Omental fat pad (tissue), 4 donors: ENCODE results near the gene POMP. TPM values are rescaled to one million over a fixed set of nuclear protein-coding genes. Genes with fewer than 3 reads are reported as not detected.

Experiments used
- ATAC-seq: fragments of 150-250 bp; one replicate; pipeline ENCODE4 v1.9.1; 2016; ENCODE audit warnings: mild to moderate bottlenecking, moderate library complexity; ENCODE audit not compliant: low FRiP score
- DNase-seq: peaks from one replicate; pipeline ENCODE4 v3.0.0-alpha.2; 2019; ENCODE audit warnings: low spot score
- total RNA-seq, 4 donors: library from RNA; depleted of rRNA; stranded (reverse); fragments of >200 nt; gene quantifications; one replicate each; pipeline ENCODE4 v1.1.0, GENCODE V29; 2016
- TF ChIP-seq, protein P1 (sequence below), 3 donors: fragments of 450-650 bp; IDR thresholded peaks; one replicate each; pipeline ENCODE4 v1.5.1; 2016 to 2017; ENCODE audit warnings: antibody characterized with exemption in 3 of 3, mild to moderate bottlenecking in 3 of 3, moderate library complexity in 2 of 3

The POMP gene
- total RNA-seq, 4 donors from 2014 or later: 67.4 to 85.0 (median 81.4) TPM

- TF ChIP-seq, protein P1, sequence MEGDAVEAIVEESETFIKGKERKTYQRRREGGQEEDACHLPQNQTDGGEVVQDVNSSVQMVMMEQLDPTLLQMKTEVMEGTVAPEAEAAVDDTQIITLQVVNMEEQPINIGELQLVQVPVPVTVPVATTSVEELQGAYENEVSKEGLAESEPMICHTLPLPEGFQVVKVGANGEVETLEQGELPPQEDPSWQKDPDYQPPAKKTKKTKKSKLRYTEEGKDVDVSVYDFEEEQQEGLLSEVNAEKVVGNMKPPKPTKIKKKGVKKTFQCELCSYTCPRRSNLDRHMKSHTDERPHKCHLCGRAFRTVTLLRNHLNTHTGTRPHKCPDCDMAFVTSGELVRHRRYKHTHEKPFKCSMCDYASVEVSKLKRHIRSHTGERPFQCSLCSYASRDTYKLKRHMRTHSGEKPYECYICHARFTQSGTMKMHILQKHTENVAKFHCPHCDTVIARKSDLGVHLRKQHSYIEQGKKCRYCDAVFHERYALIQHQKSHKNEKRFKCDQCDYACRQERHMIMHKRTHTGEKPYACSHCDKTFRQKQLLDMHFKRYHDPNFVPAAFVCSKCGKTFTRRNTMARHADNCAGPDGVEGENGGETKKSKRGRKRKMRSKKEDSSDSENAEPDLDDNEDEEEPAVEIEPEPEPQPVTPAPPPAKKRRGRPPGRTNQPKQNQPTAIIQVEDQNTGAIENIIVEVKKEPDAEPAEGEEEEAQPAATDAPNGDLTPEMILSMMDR (IDR thresholded peaks at IDR 0.05): no peak
- ATAC-seq (no peak), DNase-seq (no peak)
These were observed 8.6 kb upstream of the POMP start for GRCh38 chr13:28650284-28650683.

DNA sequence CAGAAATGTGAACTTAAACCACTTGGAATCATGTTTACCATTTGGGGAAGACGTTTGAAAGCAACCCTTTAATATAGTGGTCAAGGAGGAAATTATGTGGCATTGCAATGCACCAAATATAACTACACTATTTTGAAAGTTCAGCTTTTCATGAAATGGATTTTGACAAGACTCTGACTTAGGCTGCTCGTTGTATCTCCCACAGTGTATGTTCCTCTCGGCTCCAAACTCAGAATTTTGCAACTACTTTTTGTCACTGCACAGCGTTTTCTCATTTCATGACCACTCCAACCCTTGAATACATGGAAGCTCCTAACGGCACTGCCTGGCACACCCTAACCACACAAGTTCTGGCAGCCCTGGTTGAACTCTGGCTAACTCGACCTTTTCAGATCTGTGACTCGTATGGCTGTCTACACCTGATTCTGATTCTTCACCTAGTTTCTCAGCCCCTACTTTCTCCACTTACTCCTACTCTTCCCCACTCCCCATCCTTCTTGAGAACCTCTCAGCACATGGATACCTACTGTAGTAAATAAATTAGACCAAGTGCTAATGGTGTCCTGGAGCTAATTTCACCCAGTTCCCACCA, 7.0 kb upstream of the POMP start:
- TF ChIP-seq, protein P1 (IDR thresholded peaks at IDR 0.05): no peak
- DNase-seq: no peak
- ATAC-seq: no peak

- TF ChIP-seq, protein P1 (IDR thresholded peaks at IDR 0.05): no peak
- ATAC-seq (no peak), DNase-seq (no peak)
These were observed 5.8 kb upstream of the POMP start for GRCh38 chr13:28653111-28653510.

DNA sequence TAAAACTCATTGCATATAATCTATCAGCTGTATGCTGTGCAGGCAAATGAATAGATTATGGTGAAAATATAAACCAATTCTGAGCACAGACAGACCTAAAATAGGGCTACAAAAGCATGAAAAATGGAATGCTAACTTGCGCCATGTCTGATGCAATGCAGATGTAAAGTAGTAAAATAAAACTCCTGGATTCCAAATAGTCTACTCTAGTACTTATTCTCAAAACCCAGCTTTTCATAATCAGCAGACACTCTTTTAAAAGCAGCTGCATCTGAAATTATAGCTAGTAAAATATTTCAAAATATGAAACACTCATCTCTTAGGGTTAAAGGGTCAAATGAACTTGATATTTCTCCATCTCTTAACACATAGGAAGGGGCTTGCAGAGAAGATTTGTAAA, 4.7 kb upstream of the POMP start:
- ATAC-seq: no peak
- TF ChIP-seq, protein P1 (IDR thresholded peaks at IDR 0.05): no peak
- DNase-seq: no peak

DNA sequence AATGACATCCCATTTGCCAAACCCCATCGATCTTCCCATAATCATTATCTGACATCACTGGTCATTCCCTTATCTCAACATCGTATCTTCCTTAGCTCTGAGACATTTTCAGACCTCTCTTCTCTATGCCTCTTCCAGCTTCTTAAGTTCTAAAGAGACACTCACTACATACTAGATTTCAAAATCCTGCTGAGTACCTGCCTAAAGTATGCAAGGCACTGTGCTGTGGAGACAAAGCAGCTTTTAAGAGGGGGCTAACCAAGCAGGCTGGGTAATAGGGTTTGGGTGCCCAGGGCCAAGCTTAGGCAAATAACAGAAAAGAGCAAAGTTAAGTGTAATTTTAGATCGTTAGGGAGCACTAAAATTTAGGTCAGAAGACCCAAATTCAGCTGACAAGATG, 3.4 kb upstream of the POMP start:
- DNase-seq (no peak), ATAC-seq (peak; percentile 56)
- TF ChIP-seq, protein P1 (IDR thresholded peaks at IDR 0.05): no peak

GRCh38 chr13:28657784-28658538, 969 bp upstream of the POMP start:
- DNase-seq (no peak), ATAC-seq (no peak)
- TF ChIP-seq, protein P1 (IDR thresholded peaks at IDR 0.05): no peak

DNA sequence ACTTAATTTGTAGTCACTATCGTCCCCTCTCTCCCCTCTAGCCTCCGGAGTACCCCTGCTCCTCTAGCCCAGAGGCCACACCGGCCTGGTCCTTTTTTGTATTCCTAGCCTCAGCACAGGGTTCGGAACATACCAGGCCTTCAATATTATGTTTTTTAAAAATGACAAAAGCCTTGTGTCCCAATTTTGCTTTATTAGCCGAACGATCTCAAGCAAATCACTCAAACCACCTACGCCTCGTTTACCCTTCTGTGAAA, 463 bp upstream of the POMP start:
- DNase-seq: no peak
- TF ChIP-seq, protein P1 (IDR thresholded peaks at IDR 0.05): no peak

More for the DNA sequence above, 463 bp upstream of the POMP start:
- peak; percentile 22 for ATAC-seq
